Esophagus muscularis mucosa (tissue), 4 donors: Measurements from ENCODE around the gene A2M.

ENCODE experiments used
- CTCF ChIP-seq, 3 experiments: fragments of 200-600 bp in 2 of 3; fragments of 450-650 bp in 1 of 3; sonication (generic) in 2 of 3; IDR thresholded peaks; one replicate each; pipeline ENCODE4 v1.5.1; 2017 to 2019; ENCODE audit warnings: antibody characterized with exemption in 3 of 3, mild to moderate bottlenecking in 2 of 3, moderate library complexity in 1 of 3
- EP300 ChIP-seq: sonication (generic); formaldehyde crosslinking; IDR thresholded peaks from one replicate; pipeline ENCODE4 v1.6.1; 2017; ENCODE audit warnings: antibody characterized with exemption
- POLR2A ChIP-seq: fragments of 450-650 bp; IDR thresholded peaks from one replicate; pipeline ENCODE4 v1.6.1; 2017; ENCODE audit warnings: antibody characterized with exemption, moderate library complexity, mild to moderate bottlenecking, low read depth
- POLR2AphosphoS5 ChIP-seq, 2 donors: sonication (generic); formaldehyde crosslinking; IDR thresholded peaks; one replicate each; pipeline ENCODE4 v1.6.1; 2017; ENCODE audit warnings: antibody characterized with exemption in 2 of 2

DNA sequence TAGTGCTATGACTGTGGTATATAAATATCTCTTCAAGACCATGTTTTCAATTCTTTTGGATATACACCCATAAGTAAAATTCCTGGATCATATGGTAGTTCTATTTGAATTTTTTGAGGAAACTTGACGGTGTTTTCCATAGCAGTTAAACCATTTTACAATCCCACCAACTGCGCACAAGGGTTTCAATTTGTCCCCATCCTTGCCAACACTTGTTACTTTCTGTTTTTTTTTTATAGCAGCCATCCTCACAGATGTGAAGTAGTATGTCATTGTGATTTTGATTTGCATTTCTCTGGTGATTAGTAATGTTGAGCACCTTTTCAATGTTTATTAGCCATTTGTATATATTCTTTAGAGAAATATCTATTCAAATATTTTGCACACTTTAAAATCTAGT is 14.5 kb upstream of the A2M start:
- TF ChIP-seq CTCF (IDR thresholded peaks at IDR 0.05) (no peak), POLR2AphosphoS5 (IDR thresholded peaks at IDR 0.05) (no peak), EP300 (no peak), POLR2A (no peak)
